ENCODE measurements around the gene NYAP2.

The NYAP2 gene

GRCh38 chr2:225413786-225414185, 14.3 kb downstream of the NYAP2 start:
- TF ChIP-seq SUZ12 (IDR thresholded peaks at IDR 0.05; ENCODE audit: extremely low read depth, insufficient read depth, insufficient read length) (no peak), ZNF274 (IDR thresholded peaks at IDR 0.05; ENCODE audit: low read depth, low read length) (no peak), YY1 (IDR thresholded peaks at IDR 0.05; ENCODE audit: insufficient read depth, insufficient read length) (no peak)
- Histone ChIP-seq H3K9ac (ENCODE audit: insufficient read length, low read depth) (no peak overlapping the region), H3K36me3 (ENCODE audit: insufficient read depth, insufficient read length, low read length) (no peaks in the 10 kb centered on the region), H3K4me3 (ENCODE audit: insufficient read length, low read depth) (no peak overlapping the region), H3K9me3 (ENCODE audit: insufficient read depth, low read length) (no peaks in the 10 kb centered on the region), H3K27me3 (ENCODE audit: insufficient read depth, insufficient read length) (no peaks in the 10 kb centered on the region), H3K4me1 (ENCODE audit: insufficient read depth, insufficient read length) (no peaks in the 10 kb centered on the region)
- DNase-seq (ENCODE audit: low read depth, low spot score): no peak

GRCh38 chr2:225414902-225415301, 15.4 kb downstream of the NYAP2 start:
- no peaks in the 10 kb centered on the region for H3K36me3 ChIP-seq (ENCODE audit: insufficient read depth, insufficient read length, low read length)
- no peak overlapping the region for H3K9ac ChIP-seq (ENCODE audit: insufficient read length, low read depth)
- no peak for TF ChIP-seq SUZ12 (IDR thresholded peaks at IDR 0.05; ENCODE audit: extremely low read depth, insufficient read depth, insufficient read length)
- TF ChIP-seq YY1 (IDR thresholded peaks at IDR 0.05; ENCODE audit: insufficient read depth, insufficient read length): no peak
- TF ChIP-seq ZNF274 (IDR thresholded peaks at IDR 0.05; ENCODE audit: low read depth, low read length): no peak
- no peak overlapping the region for H3K4me3 ChIP-seq (ENCODE audit: insufficient read length, low read depth)
- no peaks in the 10 kb centered on the region for H3K4me1 ChIP-seq (ENCODE audit: insufficient read depth, insufficient read length)
- DNase-seq (ENCODE audit: low read depth, low spot score): no peak
- H3K27me3 ChIP-seq (ENCODE audit: insufficient read depth, insufficient read length): no peaks in the 10 kb centered on the region
- no peaks in the 10 kb centered on the region for H3K9me3 ChIP-seq (ENCODE audit: insufficient read depth, low read length)

- TF ChIP-seq ZNF274 (IDR thresholded peaks at IDR 0.05; ENCODE audit: low read depth, low read length) (no peak), YY1 (IDR thresholded peaks at IDR 0.05; ENCODE audit: insufficient read depth, insufficient read length) (no peak), SUZ12 (IDR thresholded peaks at IDR 0.05; ENCODE audit: extremely low read depth, insufficient read depth, insufficient read length) (no peak)
- DNase-seq (ENCODE audit: low read depth, low spot score): no peak
- Histone ChIP-seq H3K9me3 (ENCODE audit: insufficient read depth, low read length) (no peaks in the 10 kb centered on the region), H3K36me3 (ENCODE audit: insufficient read depth, insufficient read length, low read length) (no peaks in the 10 kb centered on the region), H3K4me1 (ENCODE audit: insufficient read depth, insufficient read length) (no peaks in the 10 kb centered on the region), H3K27me3 (ENCODE audit: insufficient read depth, insufficient read length) (no peaks in the 10 kb centered on the region), H3K4me3 (ENCODE audit: insufficient read length, low read depth) (no peak overlapping the region), H3K9ac (ENCODE audit: insufficient read length, low read depth) (no peak overlapping the region)
Observed at GRCh38 chr2:225415341-225415740, 15.8 kb downstream of the NYAP2 start.

GRCh38 chr2:225415792-225416191, 16.3 kb downstream of the NYAP2 start:
- no peak overlapping the region for H3K9ac ChIP-seq (ENCODE audit: insufficient read length, low read depth)
- no peaks in the 10 kb centered on the region for H3K36me3 ChIP-seq (ENCODE audit: insufficient read depth, insufficient read length, low read length)
- TF ChIP-seq ZNF274 (IDR thresholded peaks at IDR 0.05; ENCODE audit: low read depth, low read length): no peak
- TF ChIP-seq SUZ12 (IDR thresholded peaks at IDR 0.05; ENCODE audit: extremely low read depth, insufficient read depth, insufficient read length): no peak
- no peak for TF ChIP-seq YY1 (IDR thresholded peaks at IDR 0.05; ENCODE audit: insufficient read depth, insufficient read length)
- H3K27me3 ChIP-seq (ENCODE audit: insufficient read depth, insufficient read length): no peaks in the 10 kb centered on the region
- no peak for DNase-seq (ENCODE audit: low read depth, low spot score)
- no peaks in the 10 kb centered on the region for H3K9me3 ChIP-seq (ENCODE audit: insufficient read depth, low read length)
- no peak overlapping the region for H3K4me3 ChIP-seq (ENCODE audit: insufficient read length, low read depth)
- H3K4me1 ChIP-seq (ENCODE audit: insufficient read depth, insufficient read length): no peaks in the 10 kb centered on the region

GRCh38 chr2:225416616-225417367, 17.3 kb downstream of the NYAP2 start:
- Histone ChIP-seq H3K36me3 (ENCODE audit: insufficient read depth, insufficient read length, low read length) (no peaks in the 10 kb centered on the region), H3K4me3 (ENCODE audit: insufficient read length, low read depth) (no peak overlapping the region), H3K9me3 (ENCODE audit: insufficient read depth, low read length) (no peaks in the 10 kb centered on the region), H3K27me3 (ENCODE audit: insufficient read depth, insufficient read length) (no peaks in the 10 kb centered on the region), H3K4me1 (ENCODE audit: insufficient read depth, insufficient read length) (no peaks in the 10 kb centered on the region), H3K9ac (ENCODE audit: insufficient read length, low read depth) (no peak overlapping the region)
- no peak for TF ChIP-seq ZNF274 (IDR thresholded peaks at IDR 0.05; ENCODE audit: low read depth, low read length)
- TF ChIP-seq SUZ12 (IDR thresholded peaks at IDR 0.05; ENCODE audit: extremely low read depth, insufficient read depth, insufficient read length): no peak
- TF ChIP-seq YY1 (IDR thresholded peaks at IDR 0.05; ENCODE audit: insufficient read depth, insufficient read length): no peak
- DNase-seq (ENCODE audit: low read depth, low spot score): no peak

- Histone ChIP-seq H3K27me3 (ENCODE audit: insufficient read depth, insufficient read length) (no peaks in the 10 kb centered on the region), H3K9me3 (ENCODE audit: insufficient read depth, low read length) (no peaks in the 10 kb centered on the region), H3K4me3 (ENCODE audit: insufficient read length, low read depth) (no peak overlapping the region), H3K36me3 (ENCODE audit: insufficient read depth, insufficient read length, low read length) (no peaks in the 10 kb centered on the region), H3K4me1 (ENCODE audit: insufficient read depth, insufficient read length) (no peaks in the 10 kb centered on the region), H3K9ac (ENCODE audit: insufficient read length, low read depth) (no peak overlapping the region)
- TF ChIP-seq SUZ12 (IDR thresholded peaks at IDR 0.05; ENCODE audit: extremely low read depth, insufficient read depth, insufficient read length) (no peak), ZNF274 (IDR thresholded peaks at IDR 0.05; ENCODE audit: low read depth, low read length) (no peak), YY1 (IDR thresholded peaks at IDR 0.05; ENCODE audit: insufficient read depth, insufficient read length) (no peak)
- DNase-seq (ENCODE audit: low read depth, low spot score): no peak
Observed at GRCh38 chr2:225419033-225419432, 19.5 kb downstream of the NYAP2 start.

- no peaks in the 10 kb centered on the region for H3K9me3 ChIP-seq (ENCODE audit: insufficient read depth, low read length)
- H3K9ac ChIP-seq (ENCODE audit: insufficient read length, low read depth): no peak overlapping the region
- no peaks in the 10 kb centered on the region for H3K27me3 ChIP-seq (ENCODE audit: insufficient read depth, insufficient read length)
- H3K4me3 ChIP-seq (ENCODE audit: insufficient read length, low read depth): no peak overlapping the region
- TF ChIP-seq SUZ12 (IDR thresholded peaks at IDR 0.05; ENCODE audit: extremely low read depth, insufficient read depth, insufficient read length): no peak
- no peak for TF ChIP-seq YY1 (IDR thresholded peaks at IDR 0.05; ENCODE audit: insufficient read depth, insufficient read length)
- TF ChIP-seq ZNF274 (IDR thresholded peaks at IDR 0.05; ENCODE audit: low read depth, low read length): no peak
- H3K4me1 ChIP-seq (ENCODE audit: insufficient read depth, insufficient read length): no peaks in the 10 kb centered on the region
- DNase-seq (ENCODE audit: low read depth, low spot score): no peak
- no peaks in the 10 kb centered on the region for H3K36me3 ChIP-seq (ENCODE audit: insufficient read depth, insufficient read length, low read length)
Observed at GRCh38 chr2:225422145-225422544, 22.6 kb downstream of the NYAP2 start.

Data from NT2/D1 (cell line).